ENCODE results near the gene PRR5.

The PRR5 gene

GRCh38 chr22:44677353-44677840 is 24.6 kb upstream of the PRR5 start:
- no peak for TF ChIP-seq POLR2AphosphoS5 (IDR thresholded peaks at IDR 0.05; ENCODE audit: low read depth, low read length)
- no peak for TF ChIP-seq TAF1 (IDR thresholded peaks at IDR 0.05; ENCODE audit: borderline replicate concordance, insufficient read depth, low read length)
- no peak for TF ChIP-seq REST (IDR thresholded peaks at IDR 0.05; ENCODE audit: insufficient read depth in 1 of 2, low read depth in 2 of 2, low read length in 2 of 2)
- TF ChIP-seq FOXP2 (optimal IDR thresholded peaks at IDR 0.05; ENCODE audit: borderline replicate concordance, extremely low read depth, extremely low read length, insufficient read depth): no peak
- no peak for TF ChIP-seq SIN3A (IDR thresholded peaks at IDR 0.05; ENCODE audit: borderline replicate concordance, insufficient read depth, low read length)

- TF ChIP-seq SIN3A (IDR thresholded peaks at IDR 0.05; ENCODE audit: borderline replicate concordance, insufficient read depth, low read length) (no peak), POLR2AphosphoS5 (IDR thresholded peaks at IDR 0.05; ENCODE audit: low read depth, low read length) (no peak), FOXP2 (optimal IDR thresholded peaks at IDR 0.05; ENCODE audit: borderline replicate concordance, extremely low read depth, extremely low read length, insufficient read depth) (no peak), TAF1 (IDR thresholded peaks at IDR 0.05; ENCODE audit: borderline replicate concordance, insufficient read depth, low read length) (no peak), REST (IDR thresholded peaks at IDR 0.05; ENCODE audit: insufficient read depth in 1 of 2, low read depth in 2 of 2, low read length in 2 of 2) (no peak)
Measured at GRCh38 chr22:44677871-44678555, 24.0 kb upstream of the PRR5 start.

- no peak for TF ChIP-seq FOXP2 (optimal IDR thresholded peaks at IDR 0.05; ENCODE audit: borderline replicate concordance, extremely low read depth, extremely low read length, insufficient read depth)
- no peak for TF ChIP-seq REST (IDR thresholded peaks at IDR 0.05; ENCODE audit: insufficient read depth in 1 of 2, low read depth in 2 of 2, low read length in 2 of 2)
- no peak for TF ChIP-seq TAF1 (IDR thresholded peaks at IDR 0.05; ENCODE audit: borderline replicate concordance, insufficient read depth, low read length)
- no peak for TF ChIP-seq SIN3A (IDR thresholded peaks at IDR 0.05; ENCODE audit: borderline replicate concordance, insufficient read depth, low read length)
- TF ChIP-seq POLR2AphosphoS5 (IDR thresholded peaks at IDR 0.05; ENCODE audit: low read depth, low read length): no peak
Measured at GRCh38 chr22:44678556-44679305, 23.3 kb upstream of the PRR5 start.

GRCh38 chr22:44680058-44680457 is 21.9 kb upstream of the PRR5 start:
- TF ChIP-seq SIN3A (IDR thresholded peaks at IDR 0.05; ENCODE audit: borderline replicate concordance, insufficient read depth, low read length) (no peak), FOXP2 (optimal IDR thresholded peaks at IDR 0.05; ENCODE audit: borderline replicate concordance, extremely low read depth, extremely low read length, insufficient read depth) (no peak), REST (IDR thresholded peaks at IDR 0.05; ENCODE audit: insufficient read depth in 1 of 2, low read depth in 2 of 2, low read length in 2 of 2) (no peak), POLR2AphosphoS5 (IDR thresholded peaks at IDR 0.05; ENCODE audit: low read depth, low read length) (no peak), TAF1 (IDR thresholded peaks at IDR 0.05; ENCODE audit: borderline replicate concordance, insufficient read depth, low read length) (no peak)
